Testis (tissue), 2 donors: ENCODE measurements around the gene CCDC138.

Source experiments
- POLR2A ChIP-seq: fragments of 450-650 bp; IDR thresholded peaks from one replicate; pipeline ENCODE4 v1.6.1; 2017; ENCODE audit warnings: antibody characterized with exemption, mild to moderate bottlenecking, moderate library complexity
- TF ChIP-seq, protein P1 (sequence below), 3 experiments: fragments of 450-650 bp in 2 of 3; fragments of 200-600 bp in 1 of 3; sonication (generic) in 1 of 3; IDR thresholded peaks; one replicate each; pipeline ENCODE4 v1.5.1; 2016 to 2019; ENCODE audit warnings: antibody characterized with exemption in 3 of 3, mild to moderate bottlenecking in 2 of 3, moderate library complexity in 1 of 3

DNA sequence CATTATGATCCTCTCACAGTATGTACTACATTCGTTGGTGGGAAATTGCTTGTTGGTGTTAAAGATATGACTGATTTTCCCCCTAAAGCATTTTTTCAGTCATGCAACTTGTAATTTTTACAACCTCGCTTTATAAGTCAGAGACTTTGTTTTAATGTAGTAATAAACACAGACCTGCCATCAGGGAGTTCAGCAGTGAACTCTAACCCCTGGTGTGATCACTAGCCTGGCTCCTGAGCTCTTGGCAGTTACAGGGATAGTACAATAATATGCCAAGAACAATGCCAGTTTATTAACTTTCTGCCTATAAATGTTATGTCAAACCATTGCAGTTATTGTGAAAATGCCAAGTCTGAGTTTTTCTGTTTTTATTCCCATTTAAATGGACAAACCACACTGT, 108.6 kb downstream of the CCDC138 start:
- TF ChIP-seq, protein P1, sequence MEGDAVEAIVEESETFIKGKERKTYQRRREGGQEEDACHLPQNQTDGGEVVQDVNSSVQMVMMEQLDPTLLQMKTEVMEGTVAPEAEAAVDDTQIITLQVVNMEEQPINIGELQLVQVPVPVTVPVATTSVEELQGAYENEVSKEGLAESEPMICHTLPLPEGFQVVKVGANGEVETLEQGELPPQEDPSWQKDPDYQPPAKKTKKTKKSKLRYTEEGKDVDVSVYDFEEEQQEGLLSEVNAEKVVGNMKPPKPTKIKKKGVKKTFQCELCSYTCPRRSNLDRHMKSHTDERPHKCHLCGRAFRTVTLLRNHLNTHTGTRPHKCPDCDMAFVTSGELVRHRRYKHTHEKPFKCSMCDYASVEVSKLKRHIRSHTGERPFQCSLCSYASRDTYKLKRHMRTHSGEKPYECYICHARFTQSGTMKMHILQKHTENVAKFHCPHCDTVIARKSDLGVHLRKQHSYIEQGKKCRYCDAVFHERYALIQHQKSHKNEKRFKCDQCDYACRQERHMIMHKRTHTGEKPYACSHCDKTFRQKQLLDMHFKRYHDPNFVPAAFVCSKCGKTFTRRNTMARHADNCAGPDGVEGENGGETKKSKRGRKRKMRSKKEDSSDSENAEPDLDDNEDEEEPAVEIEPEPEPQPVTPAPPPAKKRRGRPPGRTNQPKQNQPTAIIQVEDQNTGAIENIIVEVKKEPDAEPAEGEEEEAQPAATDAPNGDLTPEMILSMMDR (IDR thresholded peaks at IDR 0.05): no peak
- no peak for TF ChIP-seq POLR2A
